K562 (cell line): Measurements from ENCODE around the gene TENM4. TPM values are rescaled to one million over a fixed set of nuclear protein-coding genes. Genes with fewer than 3 reads are reported as not detected.

Experiments
- ATAC-seq: fragments of 200-7000 bp; cut with Tn5 transposase; 3 replicates; pipeline ENCODE4 v1.9.1; 2020; ENCODE audit warnings: moderate library complexity
- BruUV-seq: library from RNA; stranded (reverse); fragments of 400-500 nt; replicated peaks from 2 replicates; lab custom pipeline; 2021; lab: Mats Ljungman, UMichigan
- CTCF ChIA-PET: fragments of 300-600 bp; formaldehyde crosslinking; extraction: SDS; loops from one replicate; lab custom pipeline; 2021; ENCODE audit warnings: low intra/inter-chr PET ratio; lab: Yijun Ruan, JAX
- POLR2A ChIA-PET: fragments of 300-600, 350-650 bp; sonication (Branson Sonifier 250); formaldehyde crosslinking; extraction: SDS; loops from one replicate; lab custom pipeline; 2021; ENCODE audit warnings: antibody characterized with exemption, inconsistent platforms; lab: Yijun Ruan, JAX
- DNase-seq, 4 experiments: peaks; one replicate each; pipeline versions ENCODE4 v3.0.0 to v3.0.0-alpha.2; 2011 to 2018; ENCODE audit warnings: low spot score in 3 of 4, mixed read lengths in 3 of 4; ENCODE audit errors: extremely low read depth in 1 of 4
- FAIRE-seq: peaks from 2 replicates; lab custom pipeline; 2011; peaks lifted over from hg19 to GRCh38; lab: Jason Lieb, UNC
- H2AFZ ChIP-seq: 2 replicates; pipeline ENCODE4 v1.6.0; 2011; ENCODE audit warnings: low read depth, low read length, control low read depth, inconsistent platforms
- H3K27ac ChIP-seq: fragments of 200-600 bp; 3 replicates; pipeline ENCODE4 v1.8.0; 2011; ENCODE audit warnings: low read depth, mild to moderate bottlenecking, control low read depth, inconsistent platforms, low read length, moderate library complexity, mixed read lengths; ENCODE audit errors: extremely low read depth
- H3K27me3 ChIP-seq, 2 experiments: fragments of 300-600 bp in 1 of 2; 2 replicates in 1 of 2; 3 replicates in 1 of 2; pipeline versions ENCODE4 v1.6.0 to v1.8.0; 2011; ENCODE audit warnings: inconsistent platforms in 2 of 2, low read length in 2 of 2, mild to moderate bottlenecking in 1 of 2, mixed read lengths in 1 of 2, moderate library complexity in 1 of 2; ENCODE audit not compliant: control insufficient read depth in 2 of 2, insufficient read depth in 2 of 2
- H3K36me3 ChIP-seq: fragments of 300-600 bp; 3 replicates; pipeline ENCODE4 v1.8.0; 2011; ENCODE audit warnings: mild to moderate bottlenecking, low read length, inconsistent platforms; ENCODE audit not compliant: control insufficient read depth, insufficient read depth
- H3K4me1 ChIP-seq, 2 experiments: fragments of 200-600 bp in 1 of 2; replicated peaks in 1 of 2; 2 replicates in 1 of 2; 3 replicates in 1 of 2; pipeline versions ENCODE4 v1.5.1 to v1.8.0; 2011; ENCODE audit warnings: inconsistent platforms in 2 of 2, low read length in 2 of 2, mild to moderate bottlenecking in 1 of 2, mixed read lengths in 1 of 2, moderate library complexity in 1 of 2; ENCODE audit not compliant: control insufficient read depth in 2 of 2, insufficient read depth in 2 of 2
- H3K4me2 ChIP-seq: 2 replicates; pipeline ENCODE4 v1.6.1; 2011; ENCODE audit warnings: low read length, control low read depth, inconsistent platforms, mixed read lengths; ENCODE audit not compliant: insufficient read depth
- H3K4me3 ChIP-seq: fragments of 200-600 bp; sonication (generic), shearing (Covaris generic); 2 replicates; pipeline ENCODE4 v1.5.1; 2016; ENCODE audit warnings: control low read depth, inconsistent platforms
- H3K79me2 ChIP-seq: fragments of 200-600 bp; 3 replicates; pipeline ENCODE4 v1.8.0; 2011; ENCODE audit warnings: low read length, inconsistent platforms; ENCODE audit not compliant: control insufficient read depth, insufficient read depth
- H3K9ac ChIP-seq, 2 experiments: 2 replicates each; pipeline versions ENCODE4 v1.6.0 to v1.6.1; 2011; ENCODE audit warnings: low read depth in 2 of 2, low read length in 2 of 2, control low read depth in 1 of 2, inconsistent platforms in 1 of 2, mild to moderate bottlenecking in 1 of 2, mixed read lengths in 1 of 2; ENCODE audit not compliant: insufficient read depth in 1 of 2
- H3K9me1 ChIP-seq: one replicate; pipeline ENCODE4 v1.6.0; 2011; ENCODE audit warnings: inconsistent platforms, mild to moderate bottlenecking, low read length, moderate library complexity; ENCODE audit not compliant: control insufficient read depth, insufficient read depth
- H3K9me3 ChIP-seq: replicated peaks from 2 replicates; pipeline ENCODE4 v1.5.1; 2011; ENCODE audit warnings: low read depth, low read length, inconsistent platforms; ENCODE audit not compliant: control insufficient read depth, insufficient read depth
- H4K20me1 ChIP-seq: replicated peaks from 2 replicates; pipeline ENCODE4 v1.6.1; 2011; ENCODE audit warnings: low read length, inconsistent platforms, mixed read lengths; ENCODE audit not compliant: control insufficient read depth, insufficient read depth
- CTCF ChIP-seq, 3 experiments: IDR thresholded peaks in 2 of 3; conservative IDR thresholded peaks in 1 of 3; 2 replicates each; pipeline ENCODE4 v1.5.1; 2011 to 2012; ENCODE audit warnings: low read length in 3 of 3, mild to moderate bottlenecking in 3 of 3, control low read depth in 2 of 3, improper control_type of control experiment in 1 of 3, inconsistent platforms in 1 of 3, low read depth in 1 of 3, mixed read lengths in 1 of 3, moderate library complexity in 1 of 3; ENCODE audit not compliant: insufficient read depth in 2 of 3
- E2F4 ChIP-seq: sonication (generic); formaldehyde crosslinking; IDR thresholded peaks from 2 replicates; pipeline ENCODE4 v1.8.0; 2022; ENCODE audit warnings: mild to moderate bottlenecking, low read depth, missing genetic modification reagents
- GTF2B ChIP-seq: IDR thresholded peaks from 2 replicates; pipeline ENCODE4 v1.6.1; 2011; ENCODE audit not compliant: insufficient read length; ENCODE audit errors: extremely low read depth
- JUNB ChIP-seq: fragments of 450-650 bp; formaldehyde crosslinking; conservative IDR thresholded peaks from 2 replicates; pipeline ENCODE4 v1.4.0; 2020; ENCODE audit warnings: mild to moderate bottlenecking
- WGBS: fragments of 100-300 bp; shearing (Covaris generic); methylation state at CpG from one replicate; pipeline ENCODE4 v1.1.6; 2016; ENCODE audit warnings: low coverage, mixed read lengths; ENCODE audit not compliant: insufficient coverage; ENCODE audit errors: missing lambda C conversion rate; 5-methylcytosine and 5-hydroxymethylcytosine counted together
- in situ Hi-C: fragments of 300-500 bp; cut with MboI; formaldehyde crosslinking; loops from 4 replicates; pipeline ENCODE4 v1.15.0; 2018; ENCODE audit warnings: inconsistent platforms, mixed read lengths
- intact Hi-C: fragments of 100-400 bp; cut with micrococcal nuclease; formaldehyde crosslinking; loops from 2 replicates; pipeline ENCODE4 v1.14.2; 2022
- polyA plus RNA-seq, 8 experiments: library from polyadenylated mRNA; depleted of rRNA in 4 of 8; stranded (reverse) in 5 of 8; unstranded in 3 of 8; fragments of >200 nt; fragmentation: Nextera tagmentation in 2 of 8; fragmentation: Illumina TruSeq in 1 of 8; extraction: Ambion mirVana in 2 of 8; extraction: Trizol in 1 of 8; gene quantifications; 2 replicates each; pipeline versions ENCODE4 v1.2.1 to v1.2.3, GENCODE V29; 2011 to 2014; ENCODE audit warnings: inconsistent platforms in 1 of 8, missing spikeins in 1 of 8
- total RNA-seq, 7 experiments: library from RNA; depleted of rRNA in 6 of 7; stranded (reverse); fragments of >200 nt in 6 of 7; fragmentation: Illumina TruSeq in 2 of 7; extraction: Trizol in 2 of 7; gene quantifications; 2 replicates each; pipeline versions ENCODE4 v1.2.1 to v1.2.3, GENCODE V29; 2011 to 2021; ENCODE audit warnings: low replicate concordance in 1 of 7

Gene TENM4
- total and polyA plus RNA-seq, 9 of the 15 experiments (the other 6 are each of a cell fraction or from before 2014, with no cell fraction given) = 0.16 TPM; not detected in 8

- Histone ChIP-seq H3K27me3 (peaks cover 0 to 7% of the 10 kb centered on the region in 2 experiments; a peak in 2 of 5 replicates), H3K9ac (peak overlapping the region in 1 of 2 experiments; percentile 15; a peak in 1 of 4 replicates), H3K4me1 (no peaks in the 10 kb centered on the region), H3K27ac (no peak overlapping the region), H3K4me2 (no peak overlapping the region), H3K9me1 (no peaks in the 10 kb centered on the region), H4K20me1 (no peaks in the 10 kb centered on the region), H3K4me3 (no peak overlapping the region), H3K9me3 (no peaks in the 10 kb centered on the region), H3K36me3 (no peaks in the 10 kb centered on the region), H3K79me2 (no peaks in the 10 kb centered on the region), H2AFZ (no peak overlapping the region)
- in situ Hi-C loops = no loop called here
- no peak for FAIRE-seq
- TF ChIP-seq E2F4 = no peak
- TF ChIP-seq GTF2B = no peak
- no peak for TF ChIP-seq CTCF (IDR thresholded peaks at IDR 0.05 in 2 of 3, conservative IDR thresholded peaks at IDR 0.05 in 1 of 3; ENCODE audit: insufficient read depth in 2 of 3, low read depth in 1 of 3, low read length in 3 of 3)
- TF ChIP-seq JUNB (CRISPR knock-in tag) = no peak
- no peak for ATAC-seq
- no TSS peak for BruUV-seq
- DNase-seq = no peak
- CTCF ChIA-PET = no interaction called here
- POLR2A ChIA-PET = interaction anchor here (0.6 kb wide), 1 partner anchor 1066 kb away, joined by 3 read pairs; no protein-coding TSS in a partner anchor
- 0% methylated on average over 10 of the region's 11 CpGs for WGBS
- intact Hi-C loops = loop anchor here (5.0 kb wide), 1 partner anchor 247 kb away; no protein-coding TSS in a partner anchor
Measured at GRCh38 chr11:78830277-78830819, 610.5 kb downstream of the TENM4 start.
